HEK293 (cell line): ENCODE measurements around the gene PTBP1.

Experiments
- CTCF ChIA-PET: fragments of 350-600 bp; formaldehyde crosslinking; extraction: SDS; loops from one replicate; lab custom pipeline; 2021; ENCODE audit warnings: antibody characterized with exemption; lab: Yijun Ruan, JAX
- POLR2A ChIA-PET: fragments of 300-600 bp; formaldehyde crosslinking; extraction: SDS; loops from one replicate; lab custom pipeline; 2020; ENCODE audit warnings: antibody characterized with exemption, inconsistent platforms; lab: Yijun Ruan, JAX
- H3K27ac ChIP-seq: fragments of 200-500 bp; sonication (Bioruptor generic); 2 replicates; pipeline ENCODE4 v1.5.1; 2014; ENCODE audit warnings: low read depth, low read length, control low read depth, inconsistent platforms; ENCODE audit errors: extremely low read depth
- H3K36me3 ChIP-seq, 2 experiments: fragments of 200-500 bp in 1 of 2; sonication (Bioruptor generic) in 1 of 2; 1 replicate in 1 of 2; 2 replicates in 1 of 2; pipeline ENCODE4 v1.5.1; 2014 to 2017; ENCODE audit warnings: inconsistent platforms in 2 of 2, low read length in 2 of 2; ENCODE audit not compliant: control insufficient read depth in 2 of 2, insufficient read depth in 1 of 2
- H3K4me1 ChIP-seq: fragments of 200-500 bp; sonication (Bioruptor generic); 2 replicates; pipeline ENCODE4 v1.5.1; 2014; ENCODE audit warnings: mild to moderate bottlenecking, low read length, inconsistent platforms; ENCODE audit not compliant: control insufficient read depth, insufficient read depth
- H3K4me3 ChIP-seq: 2 replicates; pipeline ENCODE4 v1.5.1; 2011; ENCODE audit warnings: low read depth, mild to moderate bottlenecking, control low read depth, low read length, moderate library complexity
- H3K9me3 ChIP-seq: fragments of 200-500 bp; sonication (Bioruptor generic); 2 replicates; pipeline ENCODE4 v1.5.1; 2014; ENCODE audit warnings: low read depth, low read length, inconsistent platforms; ENCODE audit not compliant: control insufficient read depth, insufficient read depth
- EGR2 ChIP-seq: fragments of 450-650 bp; formaldehyde crosslinking; IDR thresholded peaks from 2 replicates; pipeline ENCODE4 v1.5.1; 2016; ENCODE audit warnings: low read depth, missing biosample characterization, missing genetic modification characterization
- GLIS1 ChIP-seq: fragments of 450-650 bp; formaldehyde crosslinking; IDR thresholded peaks from 2 replicates; pipeline ENCODE4 v1.5.1; 2016; ENCODE audit warnings: missing biosample characterization, missing genetic modification characterization
- KLF9 ChIP-seq: fragments of 450-650 bp; formaldehyde crosslinking; IDR thresholded peaks from 2 replicates; pipeline ENCODE4 v1.5.1; 2016; ENCODE audit warnings: missing biosample characterization, missing genetic modification characterization, low read depth
- MYNN ChIP-seq: fragments of 450-650 bp; formaldehyde crosslinking; IDR thresholded peaks from 2 replicates; pipeline ENCODE4 v1.5.1; 2016; ENCODE audit warnings: missing biosample characterization, missing genetic modification characterization, borderline replicate concordance
- SP7 ChIP-seq: fragments of 450-650 bp; formaldehyde crosslinking; IDR thresholded peaks from 2 replicates; pipeline ENCODE4 v1.5.1; 2016; ENCODE audit warnings: missing biosample characterization, missing genetic modification characterization
- TCF7L2 ChIP-seq: IDR thresholded peaks from 2 replicates; pipeline ENCODE4 v1.6.1; 2011; ENCODE audit warnings: low read depth, mild to moderate bottlenecking, inconsistent platforms, low read length, moderate library complexity, borderline replicate concordance
- WT1 ChIP-seq: fragments of 450-650 bp; formaldehyde crosslinking; IDR thresholded peaks from 2 replicates; pipeline ENCODE4 v1.5.1; 2016; ENCODE audit warnings: missing biosample characterization, missing genetic modification characterization
- YY2 ChIP-seq: fragments of 450-650 bp; formaldehyde crosslinking; IDR thresholded peaks from 2 replicates; pipeline ENCODE4 v1.5.1; 2016; ENCODE audit warnings: missing biosample characterization, missing genetic modification characterization
- ZBTB8A ChIP-seq: fragments of 450-650 bp; formaldehyde crosslinking; IDR thresholded peaks from 2 replicates; pipeline ENCODE4 v1.5.1; 2016; ENCODE audit warnings: missing biosample characterization, missing genetic modification characterization
- ZFHX2 ChIP-seq: fragments of 450-650 bp; formaldehyde crosslinking; conservative IDR thresholded peaks from 2 replicates; pipeline ENCODE4 v1.5.1; 2016; ENCODE audit warnings: missing biosample characterization, missing genetic modification characterization
- ZFP3 ChIP-seq: fragments of 450-650 bp; formaldehyde crosslinking; IDR thresholded peaks from 2 replicates; pipeline ENCODE4 v1.5.1; 2016; ENCODE audit warnings: low read depth, missing biosample characterization, missing genetic modification characterization
- ZIC2 ChIP-seq: fragments of 450-650 bp; formaldehyde crosslinking; IDR thresholded peaks from 2 replicates; pipeline ENCODE4 v1.5.1; 2016; ENCODE audit warnings: missing biosample characterization, missing genetic modification characterization
- ZNF140 ChIP-seq: fragments of 450-650 bp; formaldehyde crosslinking; IDR thresholded peaks from 2 replicates; pipeline ENCODE4 v1.5.1; 2016; ENCODE audit warnings: missing biosample characterization, missing genetic modification characterization
- ZNF146 ChIP-seq: fragments of 450-650 bp; formaldehyde crosslinking; IDR thresholded peaks from 2 replicates; pipeline ENCODE4 v1.5.1; 2016; ENCODE audit warnings: missing biosample characterization, missing genetic modification characterization
- ZNF335 ChIP-seq: fragments of 450-650 bp; formaldehyde crosslinking; conservative IDR thresholded peaks from 2 replicates; pipeline ENCODE4 v1.5.1; 2016; ENCODE audit warnings: missing biosample characterization, missing genetic modification characterization
- ZNF366 ChIP-seq: fragments of 450-650 bp; formaldehyde crosslinking; conservative IDR thresholded peaks from 2 replicates; pipeline ENCODE4 v1.5.1; 2016; ENCODE audit warnings: missing biosample characterization, missing genetic modification characterization
- ZNF544 ChIP-seq: fragments of 450-650 bp; formaldehyde crosslinking; IDR thresholded peaks from 2 replicates; pipeline ENCODE4 v1.5.0; 2017; ENCODE audit warnings: missing biosample characterization, missing genetic modification characterization
- TF ChIP-seq, protein P1 (sequence below): fragments of 450-650 bp; formaldehyde crosslinking; IDR thresholded peaks from 2 replicates; pipeline ENCODE4 v1.5.1; 2016; ENCODE audit warnings: missing biosample characterization, missing genetic modification characterization
- TF ChIP-seq, protein P2 (sequence below): fragments of 450-650 bp; formaldehyde crosslinking; IDR thresholded peaks from 2 replicates; pipeline ENCODE4 v1.5.1; 2016; ENCODE audit warnings: missing biosample characterization, missing genetic modification characterization, borderline replicate concordance
- TF ChIP-seq, protein P3 (sequence below): fragments of 450-650 bp; formaldehyde crosslinking; IDR thresholded peaks from 2 replicates; pipeline ENCODE4 v1.5.1; 2016; ENCODE audit warnings: missing biosample characterization, missing genetic modification characterization
- TF ChIP-seq, protein P4 (sequence below): fragments of 450-650 bp; formaldehyde crosslinking; IDR thresholded peaks from 2 replicates; pipeline ENCODE4 v1.5.1; 2016; ENCODE audit warnings: missing biosample characterization, missing genetic modification characterization
- TF ChIP-seq, protein P5 (sequence below): fragments of 450-650 bp; formaldehyde crosslinking; IDR thresholded peaks from 2 replicates; pipeline ENCODE4 v1.5.1; 2016; ENCODE audit warnings: missing biosample characterization, missing genetic modification characterization

PTBP1 gene

DNA sequence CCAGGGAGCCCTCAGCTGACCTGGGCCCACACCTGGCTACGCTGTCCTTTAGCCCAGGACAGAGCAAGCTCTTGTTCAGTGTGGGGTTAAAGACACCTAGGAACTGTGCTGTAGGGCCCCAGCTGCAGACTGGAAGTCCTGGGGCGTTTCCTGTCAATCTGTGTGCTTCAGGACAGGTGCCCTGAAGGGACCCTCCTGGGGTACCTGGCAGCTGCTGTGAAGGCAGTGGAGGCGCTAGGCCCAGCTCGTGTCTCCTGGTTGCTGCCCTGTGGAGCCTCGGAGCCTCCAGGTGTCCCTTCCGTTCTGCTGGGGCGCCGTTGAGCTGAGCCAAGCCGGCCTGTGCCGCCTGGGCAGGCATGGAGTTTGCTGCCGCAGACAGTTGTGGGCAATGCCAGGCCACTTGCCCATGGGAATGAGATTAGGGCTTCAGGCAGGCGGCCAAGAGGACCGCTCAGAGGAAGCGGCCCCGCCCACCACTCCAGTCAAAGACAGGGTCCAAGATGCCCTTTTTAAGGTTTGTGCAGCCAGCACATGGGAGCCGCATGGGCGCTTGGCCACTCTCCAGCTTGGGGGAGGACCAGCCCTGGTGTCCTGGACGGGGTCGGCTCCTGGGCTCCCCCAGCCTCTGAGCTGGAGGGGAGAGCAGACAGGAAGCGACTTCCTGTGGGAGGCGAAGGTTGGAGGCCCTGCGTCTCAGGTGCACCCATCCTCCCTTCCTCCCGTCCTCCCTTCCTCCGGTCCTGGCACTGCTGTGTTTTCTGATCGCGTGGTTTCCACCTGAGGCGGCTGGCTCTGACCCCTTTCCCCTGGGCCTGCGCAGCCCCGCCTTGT is 4.0 kb downstream of the PTBP1 start:
- Histone ChIP-seq H3K4me1 (peaks cover 25% of the 10 kb centered on the region), H3K27ac (peak overlapping the region; percentile 97), H3K36me3 (peaks cover 0 to 82% of the 10 kb centered on the region in 2 experiments; a peak in 2 of 3 replicates), H3K4me3 (no peak overlapping the region), H3K9me3 (no peaks in the 10 kb centered on the region)
- CTCF ChIA-PET = interaction anchor here (0.9 to 1.0 kb wide), 2 partner anchors 30 to 32 kb away, joined by 4 to 6 read pairs; no protein-coding TSS in a partner anchor
- POLR2A ChIA-PET = interaction anchor here (0.9 to 1.7 kb wide), 4 partner anchors 8 to 19 kb away, joined by 3 to 5 read pairs (median 4); no protein-coding TSS in a partner anchor
- TF ChIP-seq, protein P1, sequence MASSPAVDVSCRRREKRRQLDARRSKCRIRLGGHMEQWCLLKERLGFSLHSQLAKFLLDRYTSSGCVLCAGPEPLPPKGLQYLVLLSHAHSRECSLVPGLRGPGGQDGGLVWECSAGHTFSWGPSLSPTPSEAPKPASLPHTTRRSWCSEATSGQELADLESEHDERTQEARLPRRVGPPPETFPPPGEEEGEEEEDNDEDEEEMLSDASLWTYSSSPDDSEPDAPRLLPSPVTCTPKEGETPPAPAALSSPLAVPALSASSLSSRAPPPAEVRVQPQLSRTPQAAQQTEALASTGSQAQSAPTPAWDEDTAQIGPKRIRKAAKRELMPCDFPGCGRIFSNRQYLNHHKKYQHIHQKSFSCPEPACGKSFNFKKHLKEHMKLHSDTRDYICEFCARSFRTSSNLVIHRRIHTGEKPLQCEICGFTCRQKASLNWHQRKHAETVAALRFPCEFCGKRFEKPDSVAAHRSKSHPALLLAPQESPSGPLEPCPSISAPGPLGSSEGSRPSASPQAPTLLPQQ (tag by site-specific recombination) = 0 out of 2 replicates have a peak, but pooled peaks have one; percentile 34
- TF ChIP-seq, protein P2, sequence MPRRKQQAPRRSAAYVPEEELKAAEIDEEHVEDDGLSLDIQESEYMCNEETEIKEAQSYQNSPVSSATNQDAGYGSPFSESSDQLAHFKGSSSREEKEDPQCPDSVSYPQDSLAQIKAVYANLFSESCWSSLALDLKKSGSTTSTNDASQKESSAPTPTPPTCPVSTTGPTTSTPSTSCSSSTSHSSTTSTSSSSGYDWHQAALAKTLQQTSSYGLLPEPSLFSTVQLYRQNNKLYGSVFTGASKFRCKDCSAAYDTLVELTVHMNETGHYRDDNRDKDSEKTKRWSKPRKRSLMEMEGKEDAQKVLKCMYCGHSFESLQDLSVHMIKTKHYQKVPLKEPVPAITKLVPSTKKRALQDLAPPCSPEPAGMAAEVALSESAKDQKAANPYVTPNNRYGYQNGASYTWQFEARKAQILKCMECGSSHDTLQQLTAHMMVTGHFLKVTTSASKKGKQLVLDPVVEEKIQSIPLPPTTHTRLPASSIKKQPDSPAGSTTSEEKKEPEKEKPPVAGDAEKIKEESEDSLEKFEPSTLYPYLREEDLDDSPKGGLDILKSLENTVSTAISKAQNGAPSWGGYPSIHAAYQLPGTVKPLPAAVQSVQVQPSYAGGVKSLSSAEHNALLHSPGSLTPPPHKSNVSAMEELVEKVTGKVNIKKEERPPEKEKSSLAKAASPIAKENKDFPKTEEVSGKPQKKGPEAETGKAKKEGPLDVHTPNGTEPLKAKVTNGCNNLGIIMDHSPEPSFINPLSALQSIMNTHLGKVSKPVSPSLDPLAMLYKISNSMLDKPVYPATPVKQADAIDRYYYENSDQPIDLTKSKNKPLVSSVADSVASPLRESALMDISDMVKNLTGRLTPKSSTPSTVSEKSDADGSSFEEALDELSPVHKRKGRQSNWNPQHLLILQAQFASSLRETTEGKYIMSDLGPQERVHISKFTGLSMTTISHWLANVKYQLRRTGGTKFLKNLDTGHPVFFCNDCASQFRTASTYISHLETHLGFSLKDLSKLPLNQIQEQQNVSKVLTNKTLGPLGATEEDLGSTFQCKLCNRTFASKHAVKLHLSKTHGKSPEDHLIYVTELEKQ (tag by site-specific recombination) = no peak
- TF ChIP-seq ZNF335 (peak; percentile 46), SP7 (tag by site-specific recombination) (0 out of 2 replicates have a peak, but pooled peaks have one; percentile 30), MYNN (no peak), ZNF146 (tag by site-specific recombination) (no peak), ZNF366 (no peak), ZNF544 (no peak), TCF7L2 (no peak), ZNF140 (no peak), ZIC2 (tag by site-specific recombination) (peak; percentile 86), ZBTB8A (tag by site-specific recombination) (peak; percentile 81), GLIS1 (no peak), KLF9 (tag by site-specific recombination) (peak; percentile 74), ZFP3 (tag by site-specific recombination) (no peak), YY2 (no peak), EGR2 (tag by site-specific recombination) (peak; percentile 39; the same call in 1 of the 2 replicates), WT1 (tag by site-specific recombination) (peak; percentile 82), ZFHX2 (tag by site-specific recombination) (0 out of 2 replicates have a peak, but pooled peaks have one; percentile 19)
- TF ChIP-seq, protein P3, sequence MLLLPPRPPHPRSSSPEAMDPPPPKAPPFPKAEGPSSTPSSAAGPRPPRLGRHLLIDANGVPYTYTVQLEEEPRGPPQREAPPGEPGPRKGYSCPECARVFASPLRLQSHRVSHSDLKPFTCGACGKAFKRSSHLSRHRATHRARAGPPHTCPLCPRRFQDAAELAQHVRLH (tag by site-specific recombination) = no peak
- TF ChIP-seq, protein P4, sequence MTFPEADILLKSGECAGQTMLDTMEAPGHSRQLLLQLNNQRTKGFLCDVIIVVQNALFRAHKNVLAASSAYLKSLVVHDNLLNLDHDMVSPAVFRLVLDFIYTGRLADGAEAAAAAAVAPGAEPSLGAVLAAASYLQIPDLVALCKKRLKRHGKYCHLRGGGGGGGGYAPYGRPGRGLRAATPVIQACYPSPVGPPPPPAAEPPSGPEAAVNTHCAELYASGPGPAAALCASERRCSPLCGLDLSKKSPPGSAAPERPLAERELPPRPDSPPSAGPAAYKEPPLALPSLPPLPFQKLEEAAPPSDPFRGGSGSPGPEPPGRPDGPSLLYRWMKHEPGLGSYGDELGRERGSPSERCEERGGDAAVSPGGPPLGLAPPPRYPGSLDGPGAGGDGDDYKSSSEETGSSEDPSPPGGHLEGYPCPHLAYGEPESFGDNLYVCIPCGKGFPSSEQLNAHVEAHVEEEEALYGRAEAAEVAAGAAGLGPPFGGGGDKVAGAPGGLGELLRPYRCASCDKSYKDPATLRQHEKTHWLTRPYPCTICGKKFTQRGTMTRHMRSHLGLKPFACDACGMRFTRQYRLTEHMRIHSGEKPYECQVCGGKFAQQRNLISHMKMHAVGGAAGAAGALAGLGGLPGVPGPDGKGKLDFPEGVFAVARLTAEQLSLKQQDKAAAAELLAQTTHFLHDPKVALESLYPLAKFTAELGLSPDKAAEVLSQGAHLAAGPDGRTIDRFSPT = peak; percentile 84
- TF ChIP-seq, protein P5, sequence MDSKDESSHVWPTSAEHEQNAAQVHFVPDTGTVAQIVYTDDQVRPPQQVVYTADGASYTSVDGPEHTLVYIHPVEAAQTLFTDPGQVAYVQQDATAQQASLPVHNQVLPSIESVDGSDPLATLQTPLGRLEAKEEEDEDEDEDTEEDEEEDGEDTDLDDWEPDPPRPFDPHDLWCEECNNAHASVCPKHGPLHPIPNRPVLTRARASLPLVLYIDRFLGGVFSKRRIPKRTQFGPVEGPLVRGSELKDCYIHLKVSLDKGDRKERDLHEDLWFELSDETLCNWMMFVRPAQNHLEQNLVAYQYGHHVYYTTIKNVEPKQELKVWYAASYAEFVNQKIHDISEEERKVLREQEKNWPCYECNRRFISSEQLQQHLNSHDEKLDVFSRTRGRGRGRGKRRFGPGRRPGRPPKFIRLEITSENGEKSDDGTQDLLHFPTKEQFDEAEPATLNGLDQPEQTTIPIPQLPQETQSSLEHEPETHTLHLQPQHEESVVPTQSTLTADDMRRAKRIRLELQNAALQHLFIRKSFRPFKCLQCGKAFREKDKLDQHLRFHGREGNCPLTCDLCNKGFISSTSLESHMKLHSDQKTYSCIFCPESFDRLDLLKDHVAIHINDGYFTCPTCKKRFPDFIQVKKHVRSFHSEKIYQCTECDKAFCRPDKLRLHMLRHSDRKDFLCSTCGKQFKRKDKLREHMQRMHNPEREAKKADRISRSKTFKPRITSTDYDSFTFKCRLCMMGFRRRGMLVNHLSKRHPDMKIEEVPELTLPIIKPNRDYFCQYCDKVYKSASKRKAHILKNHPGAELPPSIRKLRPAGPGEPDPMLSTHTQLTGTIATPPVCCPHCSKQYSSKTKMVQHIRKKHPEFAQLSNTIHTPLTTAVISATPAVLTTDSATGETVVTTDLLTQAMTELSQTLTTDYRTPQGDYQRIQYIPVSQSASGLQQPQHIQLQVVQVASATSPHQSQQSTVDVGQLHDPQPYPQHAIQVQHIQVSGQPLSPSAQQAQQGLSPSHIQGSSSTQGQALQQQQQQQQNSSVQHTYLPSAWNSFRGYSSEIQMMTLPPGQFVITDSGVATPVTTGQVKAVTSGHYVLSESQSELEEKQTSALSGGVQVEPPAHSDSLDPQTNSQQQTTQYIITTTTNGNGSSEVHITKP (tag by site-specific recombination) = no peak
